Measurements from ENCODE around the gene PRRT1.
A peak's percentile ranks its signal among the peaks of the same experiment; 100 is the strongest.

The PRRT1 gene

DNA sequence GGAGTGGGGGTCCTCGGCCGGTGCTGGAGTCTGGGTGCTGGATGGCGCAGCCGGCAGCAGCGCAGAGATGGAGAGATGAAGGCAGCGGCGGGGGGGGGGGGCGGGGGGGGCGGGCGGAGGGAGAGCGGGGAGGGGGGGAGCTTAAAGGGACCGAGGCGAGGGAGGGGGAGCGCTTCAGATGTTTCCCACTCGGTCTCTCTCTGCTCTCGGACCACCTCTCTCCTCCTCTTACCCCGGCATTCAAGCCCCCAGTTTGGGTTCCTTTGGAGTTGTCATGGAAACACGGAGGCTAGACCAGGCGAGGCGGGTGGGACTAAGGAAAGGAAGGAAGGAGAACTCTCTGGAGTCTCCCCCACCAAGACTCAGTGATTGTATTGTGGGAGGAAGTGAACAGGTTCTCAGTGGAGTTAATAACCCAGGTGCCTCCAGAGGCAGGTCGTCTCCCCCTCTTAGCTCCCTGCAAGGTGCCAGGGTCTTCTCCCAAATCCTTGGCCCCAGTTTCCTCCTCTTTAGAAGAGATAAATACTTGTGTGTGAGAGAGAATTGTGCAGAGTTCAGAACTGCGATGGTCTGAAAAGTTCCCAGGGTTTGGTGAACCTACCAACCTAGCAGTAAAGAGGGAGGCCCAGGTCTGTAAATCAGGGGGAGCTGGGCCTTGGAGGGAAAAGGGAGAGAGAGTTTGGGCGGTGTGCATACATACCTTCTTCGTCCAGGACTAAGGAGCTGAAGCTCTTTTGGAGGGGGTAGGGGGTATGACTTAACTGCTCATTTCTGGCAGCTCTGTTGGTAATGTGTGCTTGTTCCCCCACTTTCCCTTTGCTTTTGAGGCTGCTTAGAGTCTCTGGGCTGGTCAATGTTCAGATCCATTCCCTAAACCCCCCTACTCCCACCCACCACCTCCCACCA, at the start of gene PRRT1:
TSS of gene PRRT1 (minus strand) at position 77 of the 906 bp plus-strand sequence. CDS start 112 bp downstream, outside the sequence.
- Histone ChIP-seq H3K4me1 (ENCODE audit: control insufficient read depth in 1 of 2, insufficient read depth in 1 of 2, low read depth in 1 of 2, low read length in 1 of 2) (peaks cover 25 to 27% of the 10 kb centered on the region in 2 experiments), H3K27ac (no peak within 1 kb of the TSS), H3K4me3 (ENCODE audit: low read depth in 1 of 2, low read length in 1 of 2) (no peak within 1 kb of the TSS), H3K36me3 (no peaks in the 10 kb centered on the region), H3K27me3 (peaks cover 82% of the 10 kb centered on the region), H3K9me3 (no peaks in the 10 kb centered on the region)
- TF ChIP-seq, protein P1, sequence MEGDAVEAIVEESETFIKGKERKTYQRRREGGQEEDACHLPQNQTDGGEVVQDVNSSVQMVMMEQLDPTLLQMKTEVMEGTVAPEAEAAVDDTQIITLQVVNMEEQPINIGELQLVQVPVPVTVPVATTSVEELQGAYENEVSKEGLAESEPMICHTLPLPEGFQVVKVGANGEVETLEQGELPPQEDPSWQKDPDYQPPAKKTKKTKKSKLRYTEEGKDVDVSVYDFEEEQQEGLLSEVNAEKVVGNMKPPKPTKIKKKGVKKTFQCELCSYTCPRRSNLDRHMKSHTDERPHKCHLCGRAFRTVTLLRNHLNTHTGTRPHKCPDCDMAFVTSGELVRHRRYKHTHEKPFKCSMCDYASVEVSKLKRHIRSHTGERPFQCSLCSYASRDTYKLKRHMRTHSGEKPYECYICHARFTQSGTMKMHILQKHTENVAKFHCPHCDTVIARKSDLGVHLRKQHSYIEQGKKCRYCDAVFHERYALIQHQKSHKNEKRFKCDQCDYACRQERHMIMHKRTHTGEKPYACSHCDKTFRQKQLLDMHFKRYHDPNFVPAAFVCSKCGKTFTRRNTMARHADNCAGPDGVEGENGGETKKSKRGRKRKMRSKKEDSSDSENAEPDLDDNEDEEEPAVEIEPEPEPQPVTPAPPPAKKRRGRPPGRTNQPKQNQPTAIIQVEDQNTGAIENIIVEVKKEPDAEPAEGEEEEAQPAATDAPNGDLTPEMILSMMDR (IDR thresholded peaks at IDR 0.05): no peak

GRCh38 chr6:32200711-32201475, 49.2 kb upstream of the PRRT1 start:
- no peaks in the 10 kb centered on the region for H3K9me3 ChIP-seq
- no peaks in the 10 kb centered on the region for H3K36me3 ChIP-seq
- peaks cover 31% of the 10 kb centered on the region for H3K27me3 ChIP-seq
- H3K27ac ChIP-seq: no peak overlapping the region
- TF ChIP-seq, protein P1 (IDR thresholded peaks at IDR 0.05): no peak
- H3K4me3 ChIP-seq (ENCODE audit: low read depth in 1 of 2, low read length in 1 of 2): no peak overlapping the region
- H3K4me1 ChIP-seq (ENCODE audit: control insufficient read depth in 1 of 2, insufficient read depth in 1 of 2, low read depth in 1 of 2, low read length in 1 of 2): peaks cover 16 to 18% of the 10 kb centered on the region in 2 experiments

DNA sequence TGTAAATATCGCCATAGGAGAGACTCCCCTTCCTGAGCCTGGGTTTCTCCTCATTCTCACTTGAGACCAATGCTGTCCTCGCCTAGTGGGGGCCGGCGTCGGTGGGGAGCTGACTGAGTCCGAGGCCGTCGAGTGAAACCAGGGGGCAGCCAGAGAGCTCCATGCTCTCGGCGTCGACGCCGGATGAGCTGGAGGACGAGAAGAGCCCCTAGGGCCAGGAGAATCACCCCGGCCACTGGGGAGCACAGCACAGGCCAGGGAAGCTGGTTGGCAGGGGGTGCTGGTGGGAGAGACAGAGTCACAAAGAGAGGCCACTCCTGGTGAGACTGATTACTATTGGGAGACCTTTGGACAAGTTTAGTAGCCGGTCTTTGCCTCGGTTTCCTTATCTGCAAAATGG, 47.1 kb upstream of the PRRT1 start:
- Histone ChIP-seq H3K27ac (no peak overlapping the region), H3K9me3 (no peaks in the 10 kb centered on the region), H3K36me3 (no peaks in the 10 kb centered on the region), H3K4me3 (ENCODE audit: low read depth in 1 of 2, low read length in 1 of 2) (no peak overlapping the region), H3K4me1 (ENCODE audit: control insufficient read depth in 1 of 2, insufficient read depth in 1 of 2, low read depth in 1 of 2, low read length in 1 of 2) (peaks cover 32% of the 10 kb centered on the region in 2 experiments), H3K27me3 (peaks cover 14% of the 10 kb centered on the region)
- TF ChIP-seq, protein P1 (IDR thresholded peaks at IDR 0.05): no peak

- Histone ChIP-seq H3K4me1 (ENCODE audit: control insufficient read depth in 1 of 2, insufficient read depth in 1 of 2, low read depth in 1 of 2, low read length in 1 of 2) (peaks cover 37 to 38% of the 10 kb centered on the region in 2 experiments), H3K27me3 (peaks cover 9% of the 10 kb centered on the region), H3K4me3 (ENCODE audit: low read depth in 1 of 2, low read length in 1 of 2) (no peak overlapping the region), H3K36me3 (no peaks in the 10 kb centered on the region), H3K27ac (no peak overlapping the region), H3K9me3 (no peaks in the 10 kb centered on the region)
- TF ChIP-seq, protein P1 (IDR thresholded peaks at IDR 0.05): no peak
These were observed 46.6 kb upstream of the PRRT1 start for GRCh38 chr6:32198345-32198696.

- TF ChIP-seq, protein P1 (IDR thresholded peaks at IDR 0.05): peak; percentile 55
- Histone ChIP-seq H3K36me3 (no peaks in the 10 kb centered on the region), H3K4me1 (ENCODE audit: control insufficient read depth in 1 of 2, insufficient read depth in 1 of 2, low read depth in 1 of 2, low read length in 1 of 2) (peaks cover 43% of the 10 kb centered on the region in 2 experiments), H3K9me3 (no peaks in the 10 kb centered on the region), H3K4me3 (ENCODE audit: low read depth in 1 of 2, low read length in 1 of 2) (peak overlapping the region; percentile 84 to 96), H3K27ac (peak overlapping the region; percentile 95), H3K27me3 (peaks cover 8% of the 10 kb centered on the region)
These were observed 45.2 kb upstream of the PRRT1 start for GRCh38 chr6:32196682-32197616.
